DMS153 treated with DMSO at 0.1 percent for 48 hours (cell line): ENCODE results near the gene CTLA4.

Source experiments
- DNase-seq: peaks from one replicate; lab custom pipeline; 2025; ENCODE audit not compliant: unreplicated experiment; lab: John Stamatoyannopoulos, UW

CTLA4 gene

GRCh38 chr2:203889944-203890343 lies 22.4 kb downstream of the CTLA4 start:
- no peak for DNase-seq

DNA sequence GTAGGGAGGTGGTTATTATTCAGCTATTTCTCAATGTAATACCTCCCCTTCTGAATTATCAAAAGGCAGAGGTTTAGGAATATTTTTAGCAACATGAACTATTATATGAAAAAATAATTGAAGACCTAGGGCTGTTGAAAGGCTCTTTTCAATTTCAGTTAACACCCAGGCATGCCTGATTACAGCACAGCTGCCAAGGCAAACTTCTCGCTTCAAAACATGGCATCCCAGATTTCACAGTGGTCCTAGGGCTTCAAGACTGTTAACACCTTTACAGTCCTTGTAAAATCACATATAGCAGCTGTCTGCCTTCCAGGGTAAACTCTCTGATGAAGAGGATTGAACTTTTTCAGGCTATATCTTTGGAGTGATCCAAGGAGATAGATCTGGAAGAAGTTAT lies 23.2 kb downstream of the CTLA4 start:
- no peak for DNase-seq

GRCh38 chr2:203891474-203891873 lies 23.9 kb downstream of the CTLA4 start:
- DNase-seq: no peak

- no peak for DNase-seq
Observed at GRCh38 chr2:203892207-203892606, 24.6 kb downstream of the CTLA4 start.

GRCh38 chr2:203893401-203893800 lies 25.8 kb downstream of the CTLA4 start:
- no peak for DNase-seq

GRCh38 chr2:203893840-203894239 lies 26.3 kb downstream of the CTLA4 start:
- DNase-seq: no peak

DNA sequence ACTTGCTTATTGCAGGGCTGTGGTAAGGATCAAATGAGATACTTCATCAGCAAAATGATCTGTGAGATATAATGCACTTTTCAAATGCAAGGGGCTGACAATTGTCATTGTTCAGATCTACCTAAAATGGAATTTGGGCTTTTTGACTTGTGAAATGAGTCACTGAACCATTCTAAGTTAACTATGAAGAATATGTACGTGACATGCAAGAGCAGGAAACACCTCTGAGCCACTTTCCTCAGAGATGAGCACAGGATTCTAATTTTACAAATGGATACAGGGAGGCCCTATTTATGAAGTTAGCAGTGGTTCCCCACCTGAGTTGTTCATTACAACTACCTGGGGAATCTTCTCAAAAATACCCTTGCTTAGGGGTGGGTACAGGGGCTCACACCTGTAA lies 26.7 kb downstream of the CTLA4 start:
- no peak for DNase-seq

GRCh38 chr2:203897544-203897943 lies 30.0 kb downstream of the CTLA4 start:
- no peak for DNase-seq

GRCh38 chr2:203898657-203899056 lies 31.1 kb downstream of the CTLA4 start:
- no peak for DNase-seq

DNA sequence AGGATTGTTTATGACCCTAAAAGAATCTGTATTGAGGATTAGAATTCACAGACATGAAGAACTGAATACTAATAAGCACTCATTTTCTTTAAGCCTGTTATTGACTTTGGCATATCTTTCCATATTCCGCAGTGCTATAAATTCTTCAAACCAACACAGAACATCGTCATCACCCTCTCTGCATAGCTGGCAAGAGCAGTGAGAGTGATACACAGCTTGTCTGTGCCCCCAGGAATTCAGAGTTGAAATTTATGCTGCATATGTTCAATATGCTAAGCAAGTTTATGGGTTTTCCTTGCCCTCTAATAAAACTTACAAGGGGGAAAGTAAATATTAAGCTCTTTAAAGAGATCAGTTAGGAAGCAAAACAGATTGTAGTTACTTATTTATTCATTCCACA lies 32.7 kb downstream of the CTLA4 start:
- DNase-seq: no peak

GRCh38 chr2:203904022-203904421 lies 36.5 kb downstream of the CTLA4 start:
- no peak for DNase-seq

DNA sequence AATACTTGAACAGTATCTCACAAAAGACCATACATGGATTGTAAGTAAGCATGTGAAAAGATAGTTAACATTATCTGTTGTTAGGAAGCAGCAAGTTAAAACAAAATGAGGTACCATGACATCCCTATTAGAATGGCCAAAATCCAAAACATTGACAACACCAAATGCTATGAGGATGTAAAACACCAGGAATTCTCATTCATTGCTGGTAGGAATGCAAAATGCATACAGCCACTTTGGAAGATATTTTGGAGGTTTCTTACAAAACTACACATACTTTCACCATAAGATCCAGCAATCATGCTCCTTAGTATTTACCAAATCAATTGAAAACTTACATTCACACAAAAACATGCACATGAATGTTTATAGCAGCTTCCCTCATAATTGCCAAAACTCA lies 38.1 kb downstream of the CTLA4 start:
- DNase-seq: no peak

GRCh38 chr2:203908066-203908796 lies 40.7 kb downstream of the CTLA4 start:
- no peak for DNase-seq

GRCh38 chr2:203908797-203909185 lies 41.2 kb downstream of the CTLA4 start:
- DNase-seq: no peak

DNA sequence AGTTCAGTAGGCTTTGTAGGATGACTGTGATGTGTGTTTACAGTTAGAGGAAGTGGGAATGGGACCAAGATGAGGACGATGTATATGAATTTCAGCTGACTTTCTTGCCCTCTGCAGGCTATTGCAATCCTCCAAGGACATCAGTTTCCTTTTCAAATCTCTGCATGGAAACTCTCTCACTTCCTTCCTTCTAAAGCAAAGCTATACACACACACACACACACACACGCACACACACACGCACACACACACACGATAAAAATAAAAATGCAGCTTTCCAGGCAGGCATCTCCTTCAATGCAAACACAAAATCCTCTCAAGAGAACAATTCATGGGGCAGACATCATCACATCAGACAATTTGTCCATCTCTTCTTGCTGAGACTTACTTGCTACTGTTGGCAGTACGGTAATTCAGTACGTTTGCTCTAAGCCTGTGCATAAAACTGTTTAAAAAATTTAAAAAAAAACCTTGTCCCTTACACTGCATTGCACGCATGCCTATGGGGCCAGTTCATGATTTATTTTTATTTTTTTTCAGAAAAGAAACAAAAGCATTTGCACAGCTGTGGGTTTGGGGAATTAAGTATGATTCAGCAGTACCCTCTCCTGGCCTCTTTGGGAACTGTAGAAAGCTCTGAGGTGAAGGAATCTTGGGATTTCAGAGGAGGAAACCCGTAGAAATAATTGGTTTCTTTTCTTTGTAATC lies 41.8 kb downstream of the CTLA4 start:
- DNase-seq: peak; percentile 6

- DNase-seq: no peak
Observed at GRCh38 chr2:203909974-203910373, 42.4 kb downstream of the CTLA4 start.

DNA sequence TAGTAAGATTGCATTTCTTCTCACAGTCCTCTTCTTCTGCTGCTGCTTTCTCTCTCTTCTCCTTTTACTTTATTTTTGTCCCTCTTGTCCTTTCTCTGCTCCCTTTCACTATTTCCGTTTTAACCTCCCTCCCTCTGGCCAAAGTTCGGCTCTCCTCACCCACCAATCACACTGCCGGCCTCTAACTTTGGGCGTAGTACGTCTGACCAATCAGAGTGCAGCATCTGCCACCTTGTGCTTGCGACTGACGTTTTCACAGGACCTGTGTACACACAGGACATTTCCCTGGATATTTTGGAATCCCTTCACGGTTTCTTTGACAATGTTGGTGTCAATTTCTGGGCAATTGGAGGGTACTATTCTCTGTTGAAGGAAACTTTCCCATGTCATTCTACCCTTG lies 46.4 kb downstream of the CTLA4 start:
- DNase-seq: no peak

DNA sequence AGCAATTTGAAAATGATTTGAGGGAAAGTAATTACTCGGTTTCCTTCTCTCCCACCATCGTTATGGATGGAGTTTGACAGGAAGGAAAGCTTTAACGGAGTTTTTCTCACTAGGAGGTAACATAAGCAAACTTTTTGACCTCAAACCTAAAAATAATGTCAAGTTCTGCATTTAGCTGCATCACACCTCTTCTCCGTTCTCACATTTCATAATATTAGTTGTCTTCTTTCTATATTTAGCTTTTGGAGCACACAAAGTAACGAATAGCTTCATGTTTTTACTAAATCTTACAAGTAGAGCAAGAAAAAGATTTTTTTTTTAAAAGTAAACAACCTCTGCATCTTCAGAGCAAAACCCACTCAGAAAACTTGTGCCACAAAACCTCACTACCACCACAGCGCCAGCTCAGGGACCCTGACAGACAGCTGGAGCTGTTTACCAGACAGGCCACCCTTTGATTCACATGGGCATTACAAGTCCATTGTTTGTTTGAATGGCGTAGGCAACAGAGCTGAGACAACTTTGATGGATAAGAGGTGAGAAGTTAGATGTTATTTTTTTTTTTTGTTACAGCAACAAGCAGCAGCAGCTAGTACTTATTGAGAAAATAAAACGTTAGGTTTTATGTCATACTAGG lies 47.1 kb downstream of the CTLA4 start:
- no peak for DNase-seq

GRCh38 chr2:203915256-203915655 lies 47.7 kb downstream of the CTLA4 start:
- DNase-seq: no peak

- no peak for DNase-seq
Observed at GRCh38 chr2:203916756-203917155, 49.2 kb downstream of the CTLA4 start.

GRCh38 chr2:203918264-203918663 lies 50.7 kb downstream of the CTLA4 start:
- DNase-seq: no peak

GRCh38 chr2:203918839-203919238 lies 51.3 kb downstream of the CTLA4 start:
- no peak for DNase-seq
